HG03095 (cell line): Measurements from ENCODE around the gene CACNA1B.
"Not testable (repeated sequence)": the region's sequence is repeated elsewhere in the genome, so short reads cannot be mapped to it uniquely, and the experiment has no call there.

Source experiments
- ATAC-seq: cut with Tn5 transposase; IDR thresholded peaks from one replicate; pipeline ENCODE4 v1.9.1; 2021; ENCODE audit warnings: moderate library complexity; ENCODE audit not compliant: unreplicated experiment

CACNA1B gene

DNA sequence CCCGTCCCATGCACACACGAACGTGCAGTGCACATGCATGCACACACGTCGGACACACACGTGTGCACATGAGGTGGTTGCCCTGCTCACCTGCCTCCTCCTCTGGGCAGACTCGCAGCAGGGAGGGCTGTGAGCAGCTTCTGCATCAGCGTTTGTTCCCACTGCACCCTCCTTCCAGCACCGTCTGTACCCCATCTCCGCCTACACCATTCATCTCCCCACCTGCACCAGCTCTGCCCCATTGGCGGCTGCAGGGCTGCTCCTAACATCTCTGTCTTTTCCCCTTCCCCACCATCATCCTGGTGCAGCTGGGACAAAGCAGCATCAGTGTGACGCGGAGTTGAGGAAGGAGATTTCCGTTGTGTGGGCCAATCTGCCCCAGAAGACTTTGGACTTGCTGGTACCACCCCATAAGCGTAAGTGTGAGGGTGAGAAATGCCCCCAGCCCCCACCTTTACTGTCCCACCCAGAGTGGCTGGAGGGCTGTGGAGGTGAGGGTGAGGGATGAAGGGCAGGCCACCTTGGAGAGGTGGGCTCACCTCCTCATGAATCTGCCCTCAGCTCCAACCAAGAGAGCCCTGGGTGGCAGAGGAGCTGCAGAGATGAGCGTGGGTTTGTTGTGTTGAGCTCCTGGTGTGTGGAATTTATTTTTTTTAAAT is 234.6 kb downstream of the CACNA1B start:
- ATAC-seq = no peak

GRCh38 chr9:138112791-138113600 is 235.4 kb downstream of the CACNA1B start:
- ATAC-seq = no peak

DNA sequence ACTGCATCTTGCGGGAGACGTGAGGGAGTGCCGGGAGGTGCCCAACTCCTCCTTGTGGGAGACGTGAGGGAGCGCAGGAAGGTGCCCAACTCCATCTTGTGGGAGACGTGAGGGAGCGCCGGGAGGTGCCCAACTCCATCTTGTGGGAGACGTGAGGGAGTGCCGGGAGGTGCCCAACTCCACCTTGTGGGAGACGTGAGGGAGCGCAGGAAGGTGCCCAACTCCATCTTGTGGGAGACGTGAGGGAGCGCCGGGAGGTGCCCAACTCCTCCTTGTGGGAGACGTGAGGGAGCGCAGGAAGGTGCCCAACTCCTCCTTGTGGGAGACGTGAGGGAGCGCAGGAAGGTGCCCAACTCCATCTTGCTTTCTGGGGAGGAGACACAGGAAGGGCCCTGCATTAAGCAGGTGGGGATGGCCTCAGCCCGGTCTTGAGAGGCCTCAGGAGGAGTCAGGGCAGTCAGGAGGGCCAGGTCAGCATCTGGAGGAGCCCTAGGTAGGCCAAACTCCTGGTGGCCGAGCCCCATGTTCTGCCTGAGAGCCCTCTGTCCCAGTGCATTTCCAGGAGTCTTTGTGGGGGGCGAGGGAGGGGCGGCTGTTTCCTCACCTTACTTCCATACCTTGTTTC is 236.2 kb downstream of the CACNA1B start:
- not testable (repeated sequence) for ATAC-seq

DNA sequence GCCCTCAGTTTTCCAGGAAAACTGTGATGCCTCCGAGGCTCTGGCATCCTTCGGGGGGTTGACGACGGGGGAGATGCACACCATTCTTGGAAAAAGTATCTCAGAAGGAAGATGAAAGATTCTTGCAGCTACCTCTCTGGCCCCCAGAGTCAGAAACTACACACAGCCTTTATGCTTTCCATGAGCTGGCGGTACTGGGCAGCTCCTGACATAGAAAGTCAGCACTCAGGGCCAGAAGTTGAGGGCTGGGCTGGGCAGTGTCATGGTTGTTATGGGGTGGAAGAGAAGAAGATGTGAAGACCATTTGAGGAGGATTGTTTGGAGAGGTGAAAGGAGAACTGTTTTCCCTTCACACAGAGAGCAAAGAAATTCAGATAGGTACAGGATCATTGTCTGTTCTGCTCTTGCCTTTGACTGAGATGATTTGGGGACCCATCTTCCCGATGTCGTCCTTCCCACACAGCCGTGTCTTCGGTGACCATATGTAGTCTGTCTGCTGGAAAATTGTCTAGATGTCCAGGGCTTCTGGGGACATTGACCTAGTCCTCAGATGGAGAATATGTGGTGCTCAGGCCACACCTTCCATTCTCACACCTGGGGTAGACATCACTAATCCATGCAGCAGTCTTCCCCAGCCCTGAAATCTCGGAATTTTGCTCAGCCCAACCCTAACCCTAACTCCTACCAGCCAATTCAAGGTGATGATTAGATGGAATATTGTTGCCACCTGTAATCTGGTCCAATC is 237.1 kb downstream of the CACNA1B start:
- ATAC-seq = no peak

DNA sequence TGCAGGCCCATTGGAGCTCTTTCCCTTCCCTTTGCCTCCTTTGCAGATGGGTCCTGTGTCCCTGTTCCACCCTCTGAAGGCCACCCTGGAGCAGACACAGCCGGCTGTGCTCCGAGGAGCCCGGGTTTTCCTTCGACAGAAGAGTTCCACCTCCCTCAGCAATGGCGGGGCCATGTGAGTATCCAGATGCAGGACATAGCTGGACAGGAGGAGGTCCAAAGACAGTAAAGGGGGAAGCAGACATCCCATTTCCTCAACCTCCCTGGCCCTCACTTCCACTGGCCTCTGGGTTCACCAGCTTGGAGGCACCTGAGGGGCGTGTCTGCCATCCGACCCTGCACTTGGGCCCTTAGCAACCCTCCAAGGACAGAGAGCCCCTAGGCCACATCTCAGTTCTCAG is 237.9 kb downstream of the CACNA1B start:
- ATAC-seq = no peak

GRCh38 chr9:138116521-138116920 is 238.9 kb downstream of the CACNA1B start:
- ATAC-seq = no peak

DNA sequence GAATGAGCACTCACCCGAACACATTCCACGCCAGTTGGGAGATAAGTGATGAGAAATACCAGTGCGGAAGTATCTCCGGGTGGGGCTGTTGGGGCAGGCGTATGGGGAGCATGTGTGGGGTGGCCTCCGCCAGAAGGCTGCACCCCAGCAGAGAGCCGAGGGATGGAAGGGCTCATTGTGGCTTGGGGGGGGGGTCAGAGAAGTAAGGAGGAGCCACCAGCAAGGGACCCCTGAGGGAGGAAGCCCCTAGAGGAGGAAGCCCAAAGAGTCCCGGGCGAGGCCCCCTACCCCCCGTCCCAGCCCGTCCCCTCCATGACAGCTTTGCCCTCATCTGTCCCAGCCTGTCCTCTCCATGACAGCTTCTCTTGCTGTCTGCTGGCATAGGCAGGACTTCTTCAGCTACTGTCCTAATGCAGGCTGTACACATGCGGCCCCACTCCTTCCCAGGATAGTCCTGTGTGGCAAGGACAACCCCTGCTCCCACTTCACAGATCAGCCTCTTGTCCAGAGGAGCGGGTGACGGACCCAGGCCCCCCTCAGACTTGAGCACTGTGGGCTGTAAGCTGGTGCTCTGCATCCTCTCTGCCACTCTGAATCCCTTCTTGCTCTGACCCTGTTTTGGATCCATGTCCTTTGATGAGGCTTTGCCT is 239.6 kb downstream of the CACNA1B start:
- ATAC-seq = no peak

DNA sequence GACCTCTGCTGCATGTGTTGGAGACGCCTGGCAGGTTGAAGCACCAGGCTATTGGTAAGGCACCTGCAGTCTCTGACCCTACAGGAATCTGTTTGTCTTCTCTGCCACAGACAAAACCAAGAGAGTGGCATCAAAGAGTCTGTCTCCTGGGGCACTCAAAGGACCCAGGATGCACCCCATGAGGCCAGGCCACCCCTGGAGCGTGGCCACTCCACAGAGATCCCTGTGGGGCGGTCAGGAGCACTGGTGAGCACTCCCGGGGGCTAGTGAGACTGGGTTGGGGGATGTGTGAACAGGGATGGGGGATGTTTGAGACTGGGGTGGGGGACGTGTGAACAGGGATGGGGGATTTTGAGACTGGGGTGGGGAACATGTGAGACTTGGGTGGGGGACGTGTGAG is 240.3 kb downstream of the CACNA1B start:
- ATAC-seq = no peak

DNA sequence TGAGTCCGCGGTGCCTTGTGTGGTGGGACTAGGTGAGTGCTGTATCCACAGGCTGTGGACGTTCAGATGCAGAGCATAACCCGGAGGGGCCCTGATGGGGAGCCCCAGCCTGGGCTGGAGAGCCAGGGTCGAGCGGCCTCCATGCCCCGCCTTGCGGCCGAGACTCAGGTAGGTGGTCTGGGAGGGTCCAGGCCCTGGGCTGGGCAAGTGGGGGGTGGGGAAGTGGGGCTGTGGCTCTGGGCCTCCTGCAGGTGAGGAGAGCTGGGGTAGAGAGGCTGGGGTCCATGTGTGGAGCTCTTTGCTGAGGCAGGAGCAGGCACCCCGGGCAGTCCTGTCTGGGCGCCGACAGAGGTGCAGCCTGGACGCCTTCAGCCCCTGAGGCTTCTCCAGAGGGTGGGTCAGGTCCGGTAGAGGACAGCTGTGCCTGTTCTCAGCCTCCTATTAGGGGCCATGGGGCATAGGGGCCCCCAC is 241.1 kb downstream of the CACNA1B start:
- ATAC-seq = no peak

- no peak for ATAC-seq
Measured at GRCh38 chr9:138119202-138120027, 241.8 kb downstream of the CACNA1B start.

DNA sequence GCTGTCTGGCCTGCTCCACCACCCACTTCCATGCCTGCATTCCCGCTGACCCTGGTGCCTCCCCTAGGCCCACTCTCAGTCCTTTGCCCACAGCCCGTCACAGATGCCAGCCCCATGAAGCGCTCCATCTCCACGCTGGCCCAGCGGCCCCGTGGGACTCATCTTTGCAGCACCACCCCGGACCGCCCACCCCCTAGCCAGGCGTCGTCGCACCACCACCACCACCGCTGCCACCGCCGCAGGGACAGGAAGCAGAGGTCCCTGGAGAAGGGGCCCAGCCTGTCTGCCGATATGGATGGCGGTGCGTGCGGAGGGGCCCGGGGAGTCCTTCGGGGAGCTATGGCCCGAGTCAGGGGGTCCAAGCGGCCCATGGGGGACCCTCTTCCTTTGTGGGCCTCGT is 242.5 kb downstream of the CACNA1B start:
- ATAC-seq = no peak

- ATAC-seq = no peak
Measured at GRCh38 chr9:138120511-138121437, 243.2 kb downstream of the CACNA1B start.

DNA sequence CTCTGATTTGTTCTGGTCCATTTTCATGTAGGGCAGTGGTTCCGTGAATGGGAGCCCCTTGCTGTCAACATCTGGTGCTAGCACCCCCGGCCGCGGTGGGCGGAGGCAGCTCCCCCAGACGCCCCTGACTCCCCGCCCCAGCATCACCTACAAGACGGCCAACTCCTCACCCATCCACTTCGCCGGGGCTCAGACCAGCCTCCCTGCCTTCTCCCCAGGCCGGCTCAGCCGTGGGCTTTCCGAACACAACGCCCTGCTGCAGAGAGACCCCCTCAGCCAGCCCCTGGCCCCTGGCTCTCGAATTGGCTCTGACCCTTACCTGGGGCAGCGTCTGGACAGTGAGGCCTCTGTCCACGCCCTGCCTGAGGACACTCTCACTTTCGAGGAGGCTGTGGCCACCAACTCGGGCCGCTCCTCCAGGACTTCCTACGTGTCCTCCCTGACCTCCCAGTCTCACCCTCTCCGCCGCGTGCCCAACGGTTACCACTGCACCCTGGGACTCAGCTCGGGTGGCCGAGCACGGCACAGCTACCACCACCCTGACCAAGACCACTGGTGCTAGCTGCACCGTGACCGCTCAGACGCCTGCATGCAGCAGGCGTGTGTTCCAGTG is 244.0 kb downstream of the CACNA1B start:
- ATAC-seq = no peak

- ATAC-seq = no peak
Measured at GRCh38 chr9:138122201-138122600, 244.6 kb downstream of the CACNA1B start.

DNA sequence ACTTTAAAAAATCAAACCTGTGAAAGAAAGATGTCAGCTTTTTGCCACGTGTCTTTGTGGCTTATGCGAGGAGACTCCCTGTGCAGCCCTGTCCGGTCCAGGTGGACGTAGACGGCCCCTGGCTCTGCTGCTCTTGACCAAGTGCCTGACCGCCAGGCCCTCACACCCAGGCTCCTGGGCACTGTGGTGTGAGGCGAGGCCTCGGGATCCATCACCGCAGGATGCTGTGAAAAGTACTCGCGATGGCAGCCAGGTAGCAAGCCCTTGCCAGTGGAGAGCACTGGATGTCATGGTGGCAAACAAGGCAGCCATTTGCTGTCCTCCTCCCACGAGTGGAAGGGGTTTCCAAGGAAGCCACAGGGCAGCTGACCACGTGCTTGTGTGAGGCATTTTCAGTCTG is 245.1 kb downstream of the CACNA1B start:
- ATAC-seq = no peak

DNA sequence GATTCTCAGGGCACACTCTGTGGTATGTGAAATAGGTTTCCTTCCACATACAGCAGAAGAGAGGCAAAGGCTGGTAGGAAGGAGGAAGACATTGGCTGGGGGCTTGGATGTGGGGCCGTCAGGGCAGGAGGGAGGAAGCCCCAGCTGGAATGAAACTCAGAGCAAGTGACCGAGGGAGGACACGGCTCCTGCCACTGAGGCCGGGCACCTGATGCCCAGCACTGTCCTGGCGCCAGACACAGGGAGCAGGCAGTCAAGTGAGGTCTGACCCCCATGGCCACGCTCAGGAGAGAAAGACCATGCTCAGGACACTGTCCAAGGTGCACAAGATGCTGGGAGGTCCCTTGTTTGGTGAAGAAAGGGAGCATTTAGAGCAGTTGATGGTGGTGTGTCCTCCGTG is 245.5 kb downstream of the CACNA1B start:
- ATAC-seq = no peak

DNA sequence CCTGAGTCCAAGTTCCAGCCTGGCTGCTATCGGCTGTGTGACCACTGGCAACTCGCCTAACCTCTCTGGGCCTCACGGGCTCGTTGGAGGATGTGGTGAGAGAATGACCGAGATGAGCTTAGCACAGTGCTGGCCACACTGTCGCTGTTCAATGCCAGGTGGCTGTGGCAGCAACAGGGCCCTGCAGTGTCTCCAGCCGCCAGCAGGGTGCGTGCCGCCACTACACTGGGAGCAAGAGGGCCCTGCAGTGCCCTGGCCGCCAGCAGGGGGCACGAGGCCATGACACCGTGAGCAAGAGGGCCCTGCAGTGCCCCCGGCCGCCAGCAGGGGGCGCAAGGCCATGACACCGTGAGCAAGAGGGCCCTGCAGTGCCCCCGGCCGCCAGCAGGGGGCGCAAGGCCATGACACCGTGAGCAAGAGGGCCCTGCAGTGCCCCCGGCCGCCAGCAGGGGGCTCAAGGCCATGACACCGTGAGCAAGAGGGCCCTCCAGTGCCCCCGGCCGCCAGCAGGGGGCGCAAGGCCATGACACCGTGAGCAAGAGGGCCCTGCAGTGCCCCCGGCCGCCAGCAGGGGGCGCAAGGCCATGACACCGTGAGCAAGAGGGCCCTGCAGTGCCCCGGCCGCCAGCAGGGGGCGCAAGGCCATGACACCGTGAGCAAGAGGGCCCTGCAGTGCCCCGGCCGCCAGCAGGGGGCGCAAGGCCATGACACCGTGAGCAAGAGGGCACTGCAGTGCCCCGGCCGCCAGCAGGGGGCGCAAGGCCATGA is 248.7 kb downstream of the CACNA1B start:
- ATAC-seq = peak; percentile 78
